Activated T-cell treated with anti-CD3 and anti-CD28 coated beads for 1 hour (primary cell): Measurements from ENCODE around the gene CRYZ.
"Not testable (repeated sequence)": the region's sequence is repeated elsewhere in the genome, so short reads cannot be mapped to it uniquely, and the experiment has no call there.

Experiments
- DNase-seq: peaks from one replicate; pipeline ENCODE4 v3.0.0-alpha.2; 2020; ENCODE audit warnings: low read depth

The CRYZ gene

GRCh38 chr1:74681449-74681848 lies 51.4 kb downstream of the CRYZ start:
- DNase-seq, result no peak

DNA sequence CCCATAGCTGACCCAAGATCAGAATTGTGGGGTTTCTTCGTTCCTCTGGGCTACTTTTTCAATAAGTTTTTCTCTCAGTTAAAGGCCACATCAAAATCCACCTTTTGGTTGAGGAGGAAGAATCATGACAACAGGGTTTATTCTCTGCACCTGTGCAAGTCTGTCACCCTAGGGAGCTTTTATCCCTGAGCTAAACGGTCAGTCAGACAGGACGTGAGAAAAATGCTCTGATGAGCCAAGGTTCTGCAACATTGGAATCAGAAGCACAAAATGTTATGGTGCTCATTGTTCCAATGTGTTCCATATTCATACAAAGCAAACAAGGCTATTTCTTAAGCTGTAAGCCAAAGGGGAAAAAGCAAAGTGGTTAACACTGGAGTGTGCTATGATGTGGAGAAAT lies 51.8 kb downstream of the CRYZ start:
- no peak for DNase-seq

- DNase-seq, result no peak
These were observed 53.0 kb downstream of the CRYZ start for GRCh38 chr1:74679811-74680210.

GRCh38 chr1:74677926-74678325 lies 54.9 kb downstream of the CRYZ start:
- no peak for DNase-seq

- no peak for DNase-seq
These were observed 58.4 kb downstream of the CRYZ start for GRCh38 chr1:74674278-74675048.

DNA sequence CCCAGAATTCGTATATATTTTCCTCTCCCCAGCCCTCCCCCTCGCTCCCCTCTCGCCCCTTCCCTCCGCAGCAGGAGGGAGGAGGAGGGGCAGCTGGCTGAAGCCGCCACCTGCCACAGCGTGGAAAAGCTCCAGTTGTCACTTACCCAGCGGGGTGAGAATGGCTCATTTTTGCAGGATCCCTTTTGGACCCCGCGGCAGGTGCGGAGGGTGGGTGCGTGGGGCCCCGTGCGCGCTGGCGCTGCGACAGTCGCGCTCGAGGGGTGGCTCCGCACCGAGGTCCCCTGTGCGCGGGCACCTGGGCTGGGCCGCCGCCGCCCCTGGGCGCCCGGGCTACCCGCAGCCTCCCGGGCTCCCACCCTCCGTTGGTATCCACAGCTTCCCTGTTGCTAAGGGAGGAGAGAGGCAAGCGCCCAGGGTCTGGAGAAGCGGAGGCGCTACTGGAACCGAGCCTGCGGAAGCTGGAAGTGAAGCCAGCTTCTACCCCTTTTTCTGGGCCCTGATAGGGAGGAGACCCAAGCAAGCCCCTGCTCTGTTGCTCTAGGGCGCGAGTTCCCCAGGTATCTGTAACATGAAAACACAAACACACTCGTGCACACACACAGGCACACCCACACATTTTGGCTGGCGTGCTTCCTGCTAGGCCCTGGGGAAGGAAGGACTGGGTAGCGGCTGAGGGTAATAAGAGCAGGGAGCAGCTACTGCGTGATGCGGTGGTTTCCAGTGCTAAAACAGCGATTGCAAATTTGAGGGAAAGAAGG lies 59.3 kb downstream of the CRYZ start, which contains the start of gene ERICH3:
TSS of gene ERICH3 (minus strand) at position 442 of the 761 bp plus-strand sequence. CDS start at position 169, 273 bp downstream.
- DNase-seq, result no peak

DNA sequence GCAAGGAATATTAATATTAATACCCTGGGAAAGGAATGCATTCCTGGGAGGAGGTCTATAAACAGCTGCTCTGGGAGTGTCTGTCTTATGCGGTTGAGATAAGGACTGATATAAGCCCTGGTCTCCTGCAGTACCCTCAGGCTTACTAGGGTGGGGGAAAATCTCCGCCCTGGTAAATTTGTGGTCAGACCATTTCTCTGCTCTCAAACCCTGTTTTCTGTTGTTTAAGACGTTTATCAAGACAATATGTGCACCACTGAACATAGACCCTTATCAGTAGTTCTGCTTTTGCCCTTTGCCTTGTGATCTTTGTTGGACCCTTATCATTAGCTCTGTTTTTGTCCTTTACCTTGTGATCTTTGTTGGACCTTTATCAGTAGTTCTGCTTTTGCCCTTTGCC lies 62.0 kb downstream of the CRYZ start:
- DNase-seq, result not testable (repeated sequence)
